Measurements from ENCODE around the gene DACH1. TPM values are rescaled to one million over a fixed set of nuclear protein-coding genes. Genes with fewer than 3 reads are reported as not detected.
"Not testable (repeated sequence)": the region's sequence is repeated elsewhere in the genome, so short reads cannot be mapped to it uniquely, and the experiment has no call there.

Gene DACH1
- total RNA-seq, 1 experiment from 2014 or later = 0.11 TPM

DNA sequence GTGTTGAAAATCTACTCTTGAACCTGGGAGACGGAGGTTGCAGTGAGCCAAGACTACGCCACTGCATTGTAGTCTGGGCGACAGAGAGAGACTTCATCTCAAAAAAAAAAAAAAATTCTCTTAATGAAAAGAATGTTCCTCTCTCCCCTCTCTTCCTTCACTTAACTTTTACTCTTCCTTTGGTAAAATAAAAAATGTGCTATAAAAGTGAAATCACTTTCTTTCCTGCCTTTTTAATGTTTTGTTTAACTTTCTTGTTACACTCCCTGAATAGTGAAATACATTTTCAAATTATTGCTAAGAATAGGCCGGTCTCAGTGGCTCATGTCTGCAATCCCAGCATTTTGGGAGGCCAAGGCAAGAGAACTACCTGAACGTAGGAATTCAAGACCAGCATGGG, 86.5 kb downstream of the DACH1 start:
- ChIA-PET CTCF (no interaction called here), POLR2A (ENCODE audit: low non-redundant PET) (no interaction called here)
- Histone ChIP-seq H3K9me3 (ENCODE audit: low read depth, low read length, poor library complexity, severe bottlenecking) (no peaks in the 10 kb centered on the region), H3K36me3 (ENCODE audit: insufficient read depth, low read length, poor library complexity, severe bottlenecking) (no peaks in the 10 kb centered on the region), H3K27me3 (replicated peaks; ENCODE audit: insufficient read depth, low read depth, low read length, poor library complexity) (no peaks in the 10 kb centered on the region), H3K27ac (ENCODE audit: low read depth, low read length, poor library complexity, severe bottlenecking) (no peak overlapping the region), H3K4me3 (ENCODE audit: low read depth, low read length, poor library complexity, severe bottlenecking) (no peak overlapping the region), H3K4me1 (ENCODE audit: insufficient read depth, low read length, poor library complexity, severe bottlenecking) (peaks cover 15% of the 10 kb centered on the region)
- no peak for DNase-seq (ENCODE audit: low spot score)
- BruUV-seq (replicated peaks) = no TSS peak
- no peak for TF ChIP-seq EZH2 (IDR thresholded peaks at IDR 0.05; ENCODE audit: borderline replicate concordance, low read depth, low read length, poor library complexity, severe bottlenecking)
- TF ChIP-seq, protein P1, sequence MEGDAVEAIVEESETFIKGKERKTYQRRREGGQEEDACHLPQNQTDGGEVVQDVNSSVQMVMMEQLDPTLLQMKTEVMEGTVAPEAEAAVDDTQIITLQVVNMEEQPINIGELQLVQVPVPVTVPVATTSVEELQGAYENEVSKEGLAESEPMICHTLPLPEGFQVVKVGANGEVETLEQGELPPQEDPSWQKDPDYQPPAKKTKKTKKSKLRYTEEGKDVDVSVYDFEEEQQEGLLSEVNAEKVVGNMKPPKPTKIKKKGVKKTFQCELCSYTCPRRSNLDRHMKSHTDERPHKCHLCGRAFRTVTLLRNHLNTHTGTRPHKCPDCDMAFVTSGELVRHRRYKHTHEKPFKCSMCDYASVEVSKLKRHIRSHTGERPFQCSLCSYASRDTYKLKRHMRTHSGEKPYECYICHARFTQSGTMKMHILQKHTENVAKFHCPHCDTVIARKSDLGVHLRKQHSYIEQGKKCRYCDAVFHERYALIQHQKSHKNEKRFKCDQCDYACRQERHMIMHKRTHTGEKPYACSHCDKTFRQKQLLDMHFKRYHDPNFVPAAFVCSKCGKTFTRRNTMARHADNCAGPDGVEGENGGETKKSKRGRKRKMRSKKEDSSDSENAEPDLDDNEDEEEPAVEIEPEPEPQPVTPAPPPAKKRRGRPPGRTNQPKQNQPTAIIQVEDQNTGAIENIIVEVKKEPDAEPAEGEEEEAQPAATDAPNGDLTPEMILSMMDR (conservative IDR thresholded peaks at IDR 0.05; ENCODE audit: low read depth, low read length) = no peak
- intact Hi-C loops (cut with micrococcal nuclease; ENCODE audit: unreplicated experiment) = no loop called here

DNA sequence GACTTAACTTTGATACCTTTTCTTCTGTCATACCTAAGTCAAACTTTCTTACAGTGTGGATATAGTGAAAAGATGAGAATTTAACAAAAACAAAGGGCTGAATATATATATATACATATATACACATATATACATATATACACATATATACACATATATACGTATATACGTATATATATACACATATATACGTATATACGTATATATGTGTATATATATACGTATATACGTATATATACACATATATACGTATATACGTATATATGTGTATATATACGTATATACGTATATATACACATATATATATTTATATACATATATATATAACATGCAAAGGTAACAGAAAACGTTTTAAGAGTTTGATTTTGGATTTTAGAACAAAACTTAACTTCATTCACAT, 88.0 kb downstream of the DACH1 start:
- DNase-seq (ENCODE audit: low spot score); CTCF ChIA-PET; H3K27me3 ChIP-seq (replicated peaks; ENCODE audit: insufficient read depth, low read depth, low read length, poor library complexity); H3K9me3 ChIP-seq (ENCODE audit: low read depth, low read length, poor library complexity, severe bottlenecking); H3K27ac ChIP-seq (ENCODE audit: low read depth, low read length, poor library complexity, severe bottlenecking); POLR2A ChIA-PET (ENCODE audit: low non-redundant PET); intact Hi-C loops (cut with micrococcal nuclease; ENCODE audit: unreplicated experiment); H3K36me3 ChIP-seq (ENCODE audit: insufficient read depth, low read length, poor library complexity, severe bottlenecking); H3K4me3 ChIP-seq (ENCODE audit: low read depth, low read length, poor library complexity, severe bottlenecking); BruUV-seq (replicated peaks): not testable (repeated sequence)
- H3K4me1 ChIP-seq (ENCODE audit: insufficient read depth, low read length, poor library complexity, severe bottlenecking) = peaks cover 30% of the 10 kb centered on the region

DNA sequence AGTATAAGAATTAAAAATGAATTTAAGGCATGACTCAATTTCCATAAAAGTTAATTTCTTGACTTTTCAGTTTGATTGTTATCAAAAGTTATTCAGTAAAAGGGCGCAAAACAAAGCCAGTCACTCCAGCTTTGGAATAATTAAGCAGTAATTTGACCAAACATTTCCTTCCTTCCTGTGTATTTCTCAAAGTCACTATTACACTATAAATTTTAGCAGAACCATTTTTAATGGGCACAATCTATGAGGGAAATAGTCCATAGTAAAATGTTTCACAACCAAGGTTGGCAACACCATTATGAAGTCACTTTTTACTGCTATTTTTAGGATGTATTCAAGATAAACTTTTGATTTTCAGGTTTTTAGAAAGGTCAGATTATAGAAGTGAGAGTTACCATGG, 91.0 kb downstream of the DACH1 start:
- Histone ChIP-seq H3K4me1 (ENCODE audit: insufficient read depth, low read length, poor library complexity, severe bottlenecking) (peaks cover 48% of the 10 kb centered on the region), H3K4me3 (ENCODE audit: low read depth, low read length, poor library complexity, severe bottlenecking) (no peak overlapping the region), H3K27me3 (replicated peaks; ENCODE audit: insufficient read depth, low read depth, low read length, poor library complexity) (no peaks in the 10 kb centered on the region), H3K27ac (ENCODE audit: low read depth, low read length, poor library complexity, severe bottlenecking) (no peak overlapping the region), H3K9me3 (ENCODE audit: low read depth, low read length, poor library complexity, severe bottlenecking) (no peaks in the 10 kb centered on the region), H3K36me3 (ENCODE audit: insufficient read depth, low read length, poor library complexity, severe bottlenecking) (no peaks in the 10 kb centered on the region)
- POLR2A ChIA-PET (ENCODE audit: low non-redundant PET) = no interaction called here
- TF ChIP-seq, protein P1 (conservative IDR thresholded peaks at IDR 0.05; ENCODE audit: low read depth, low read length) = no peak
- no peak for TF ChIP-seq EZH2 (IDR thresholded peaks at IDR 0.05; ENCODE audit: borderline replicate concordance, low read depth, low read length, poor library complexity, severe bottlenecking)
- CTCF ChIA-PET = no interaction called here
- no TSS peak for BruUV-seq (replicated peaks)
- peak; percentile 87 for DNase-seq (ENCODE audit: low spot score)
- intact Hi-C loops (cut with micrococcal nuclease; ENCODE audit: unreplicated experiment) = no loop called here

DNA sequence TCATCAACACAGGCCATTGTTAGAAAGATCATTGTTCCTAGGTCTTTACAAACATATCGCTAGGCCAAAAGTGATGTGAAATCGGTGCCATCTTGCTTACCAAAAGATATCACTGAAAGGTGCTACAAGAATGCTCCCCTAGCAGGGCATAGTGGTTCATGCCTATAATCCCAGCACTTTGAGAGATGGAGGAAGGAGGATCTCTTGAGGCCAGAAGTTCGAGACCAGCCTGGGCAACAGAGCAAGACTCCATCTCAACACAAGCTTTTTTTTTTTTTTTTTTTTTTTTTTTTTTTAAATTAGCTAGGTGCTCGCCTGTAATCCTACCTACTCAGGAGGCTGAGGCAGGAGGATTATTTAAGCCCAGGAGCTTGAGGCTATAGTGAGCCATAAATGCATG, 92.1 kb downstream of the DACH1 start:
- no TSS peak for BruUV-seq (replicated peaks)
- intact Hi-C loops (cut with micrococcal nuclease; ENCODE audit: unreplicated experiment) = loop anchor here (5.0 kb wide), 1 partner anchor 148 kb away; no protein-coding TSS in a partner anchor
- ChIA-PET CTCF (interaction anchor here (0.6 kb wide), 2 partner anchors 32 to 103 kb away, joined by 9 to 11 read pairs; no protein-coding TSS in a partner anchor), POLR2A (ENCODE audit: low non-redundant PET) (no interaction called here)
- Histone ChIP-seq H3K4me3 (ENCODE audit: low read depth, low read length, poor library complexity, severe bottlenecking) (no peak overlapping the region), H3K27me3 (replicated peaks; ENCODE audit: insufficient read depth, low read depth, low read length, poor library complexity) (no peaks in the 10 kb centered on the region), H3K9me3 (ENCODE audit: low read depth, low read length, poor library complexity, severe bottlenecking) (no peaks in the 10 kb centered on the region), H3K27ac (ENCODE audit: low read depth, low read length, poor library complexity, severe bottlenecking) (no peak overlapping the region), H3K36me3 (ENCODE audit: insufficient read depth, low read length, poor library complexity, severe bottlenecking) (no peaks in the 10 kb centered on the region), H3K4me1 (ENCODE audit: insufficient read depth, low read length, poor library complexity, severe bottlenecking) (peaks cover 48% of the 10 kb centered on the region)
- TF ChIP-seq EZH2 (IDR thresholded peaks at IDR 0.05; ENCODE audit: borderline replicate concordance, low read depth, low read length, poor library complexity, severe bottlenecking) = no peak
- TF ChIP-seq, protein P1 (conservative IDR thresholded peaks at IDR 0.05; ENCODE audit: low read depth, low read length) = no peak
- no peak for DNase-seq (ENCODE audit: low spot score)
